GM19099 (cell line): ENCODE results near the gene AGTR1.

Experiments
- POLR2A ChIP-seq: IDR thresholded peaks from 3 replicates; pipeline ENCODE4 v1.6.1; 2011; ENCODE audit warnings: low read depth; ENCODE audit not compliant: insufficient read length; ENCODE audit errors: extremely low read depth

Gene AGTR1

DNA sequence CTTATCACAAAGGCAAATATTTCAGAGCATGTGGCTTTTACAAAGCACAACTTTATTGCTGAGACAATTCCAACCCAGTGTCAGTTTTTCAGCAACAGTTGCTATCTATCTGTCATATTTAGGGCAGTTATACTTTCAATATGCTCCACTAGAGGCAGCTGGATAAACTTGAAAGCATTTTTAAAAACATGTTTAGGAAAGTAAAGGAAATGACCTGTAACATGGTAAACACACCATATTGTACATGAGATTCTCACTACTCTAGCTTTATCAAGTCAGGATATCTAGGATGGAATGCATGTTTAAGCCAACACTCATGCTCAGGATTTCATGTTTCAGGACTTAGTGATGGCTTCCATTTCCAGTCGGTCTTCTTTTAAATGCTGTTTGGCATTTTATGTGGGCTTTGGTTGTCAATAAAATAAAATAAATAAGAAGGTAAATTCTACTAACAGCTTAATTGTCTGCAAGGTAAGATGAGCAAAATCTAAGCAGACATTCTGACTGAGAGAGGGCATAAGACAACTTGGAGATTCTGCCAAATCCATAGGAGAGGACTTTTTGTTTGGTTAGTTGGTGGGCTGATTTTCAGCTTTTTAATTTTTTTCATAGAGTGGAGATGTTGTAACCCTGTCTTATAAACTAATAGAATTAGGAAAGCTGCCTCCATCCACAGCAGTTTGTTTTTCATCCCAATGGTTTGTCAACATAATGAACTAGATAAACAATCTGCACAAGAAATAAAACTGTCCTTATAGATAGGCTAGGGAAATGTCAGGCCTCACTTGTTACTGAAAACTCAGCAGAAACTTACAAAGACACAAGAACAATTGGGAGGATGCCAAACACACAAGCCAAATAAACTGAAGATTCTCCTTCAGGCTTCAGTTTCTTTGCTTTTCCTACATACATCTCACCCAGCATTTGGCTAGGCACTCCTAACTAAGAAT lies 66.6 kb downstream of the AGTR1 start:
- no peak for TF ChIP-seq POLR2A

DNA sequence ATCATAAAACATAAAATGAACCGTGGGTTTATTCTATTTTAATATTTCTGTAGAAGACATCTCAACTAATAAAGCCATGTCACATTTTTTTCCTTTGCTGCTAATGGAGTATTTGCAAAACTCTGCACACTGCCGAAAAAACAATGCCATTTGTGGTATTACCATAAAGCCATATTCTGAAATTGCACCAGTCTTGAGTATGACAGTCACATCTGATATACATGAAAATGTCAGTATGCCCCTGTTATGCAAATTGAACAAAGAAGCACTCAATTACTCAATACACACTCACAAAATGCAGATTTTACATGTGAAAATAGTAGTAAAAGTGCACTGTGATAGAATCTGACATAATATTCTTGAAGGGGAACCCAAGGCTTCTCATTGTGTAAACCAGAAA lies 74.7 kb downstream of the AGTR1 start:
- no peak for TF ChIP-seq POLR2A

DNA sequence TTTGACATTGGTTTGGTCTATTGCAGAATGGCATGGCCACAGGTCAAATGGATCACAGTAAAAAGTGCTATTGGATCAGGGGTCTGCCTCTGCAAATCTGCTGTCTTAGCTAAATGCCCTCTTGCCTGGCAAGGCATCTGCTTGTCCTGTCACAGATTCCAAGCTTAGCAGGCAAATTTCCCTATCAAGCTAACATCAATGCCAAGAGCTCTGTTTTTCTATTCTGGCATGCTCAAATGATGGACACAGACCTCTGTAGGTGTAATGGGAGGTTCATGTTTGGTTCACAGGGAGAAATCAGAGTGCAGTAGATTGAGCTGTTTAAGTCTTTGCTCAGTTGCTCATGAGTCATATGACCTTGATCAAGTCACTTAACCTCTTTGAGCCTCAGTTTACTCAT lies 75.1 kb downstream of the AGTR1 start:
- TF ChIP-seq POLR2A: no peak

DNA sequence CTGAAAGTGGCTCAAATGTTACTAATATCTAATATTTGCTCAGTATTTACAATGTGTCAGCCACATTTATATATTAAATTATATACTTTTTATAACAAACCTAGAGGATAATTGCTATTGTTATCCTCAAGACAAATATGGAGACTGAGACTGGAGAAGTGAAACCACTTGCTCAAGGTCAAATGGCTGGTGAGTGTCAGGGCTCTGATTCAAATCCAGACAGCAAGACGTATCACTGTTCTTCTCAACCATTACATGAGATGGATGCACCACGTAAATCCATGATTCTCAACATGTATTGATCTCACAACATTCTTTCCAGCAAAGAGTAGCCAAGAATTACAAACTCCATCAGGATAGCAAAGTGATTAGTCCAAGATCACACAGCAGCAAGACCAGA lies 76.1 kb downstream of the AGTR1 start:
- TF ChIP-seq POLR2A: no peak

DNA sequence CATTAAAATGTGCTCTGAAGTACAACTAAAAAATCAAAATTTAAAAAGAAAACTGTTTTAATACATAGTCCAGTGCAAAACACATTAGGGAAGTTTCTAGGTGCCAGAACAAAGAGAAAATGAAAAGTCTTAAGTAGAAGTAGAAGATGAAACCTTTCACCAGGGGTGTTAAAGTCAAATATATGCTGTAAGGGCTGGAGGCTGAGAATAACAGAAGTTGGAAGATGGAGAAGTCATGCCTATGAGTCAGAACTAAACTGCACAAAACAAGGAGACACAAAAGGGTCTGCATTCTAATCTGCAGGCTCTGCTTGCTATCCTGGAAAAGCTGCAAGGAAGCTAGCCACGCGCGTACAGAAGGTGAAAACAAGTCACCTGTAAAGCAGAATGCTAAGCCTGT lies 81.2 kb downstream of the AGTR1 start:
- no peak for TF ChIP-seq POLR2A

DNA sequence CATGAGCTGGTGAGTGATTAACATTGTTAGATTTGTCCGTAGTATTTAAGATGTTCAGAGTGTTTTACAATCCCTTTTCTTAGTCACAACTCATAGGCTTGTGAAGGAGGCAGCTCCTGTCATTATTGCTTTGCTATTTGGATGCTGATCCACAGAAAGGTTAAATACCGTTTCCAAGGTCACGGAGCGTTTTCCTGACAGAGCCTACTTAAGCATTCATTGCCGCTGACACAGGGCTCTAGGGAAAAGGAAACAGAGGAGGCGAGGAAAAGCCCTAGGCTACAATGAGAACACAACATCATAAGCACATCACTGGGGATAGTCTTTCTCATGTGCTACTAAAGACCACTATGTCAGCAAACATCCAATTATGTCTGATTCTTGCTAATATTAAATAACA lies 91.4 kb downstream of the AGTR1 start:
- no peak for TF ChIP-seq POLR2A

DNA sequence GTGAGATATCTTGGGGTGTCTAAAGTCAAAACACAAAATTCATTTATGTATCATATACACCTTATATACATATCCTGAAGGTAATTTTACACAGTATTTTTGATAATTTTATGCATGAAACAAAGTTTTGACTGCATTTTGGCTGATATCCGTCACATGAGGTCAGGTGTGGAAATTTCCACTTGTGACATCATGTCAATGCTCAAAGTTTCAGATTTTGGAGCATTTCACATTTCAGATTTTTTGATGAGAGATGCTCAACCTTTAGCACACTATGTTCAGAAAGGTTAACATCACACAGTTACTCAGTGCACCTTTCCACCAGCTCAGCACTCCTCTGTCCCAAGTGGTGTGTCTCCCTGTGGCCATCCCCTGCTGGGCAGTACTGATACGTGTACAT lies 92.2 kb downstream of the AGTR1 start:
- TF ChIP-seq POLR2A: no peak

DNA sequence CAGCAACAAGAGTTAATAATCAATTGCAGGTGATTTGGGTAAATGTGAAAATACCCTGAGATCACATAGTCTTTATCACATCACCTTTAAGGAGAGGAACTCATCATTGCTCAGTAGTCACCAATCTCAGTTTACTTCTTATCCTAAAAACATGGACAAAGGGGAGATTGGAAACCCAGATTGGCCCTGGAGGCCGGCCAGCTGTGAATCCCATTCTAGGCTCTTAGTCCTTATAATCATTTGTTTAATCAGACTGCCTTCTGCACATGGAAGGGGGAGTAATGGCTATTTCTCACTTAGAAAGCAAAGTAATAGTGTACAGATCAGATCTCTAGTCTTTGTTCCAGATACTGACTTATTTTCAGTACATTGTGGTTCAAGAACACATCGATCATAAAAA lies 92.7 kb downstream of the AGTR1 start:
- no peak for TF ChIP-seq POLR2A

DNA sequence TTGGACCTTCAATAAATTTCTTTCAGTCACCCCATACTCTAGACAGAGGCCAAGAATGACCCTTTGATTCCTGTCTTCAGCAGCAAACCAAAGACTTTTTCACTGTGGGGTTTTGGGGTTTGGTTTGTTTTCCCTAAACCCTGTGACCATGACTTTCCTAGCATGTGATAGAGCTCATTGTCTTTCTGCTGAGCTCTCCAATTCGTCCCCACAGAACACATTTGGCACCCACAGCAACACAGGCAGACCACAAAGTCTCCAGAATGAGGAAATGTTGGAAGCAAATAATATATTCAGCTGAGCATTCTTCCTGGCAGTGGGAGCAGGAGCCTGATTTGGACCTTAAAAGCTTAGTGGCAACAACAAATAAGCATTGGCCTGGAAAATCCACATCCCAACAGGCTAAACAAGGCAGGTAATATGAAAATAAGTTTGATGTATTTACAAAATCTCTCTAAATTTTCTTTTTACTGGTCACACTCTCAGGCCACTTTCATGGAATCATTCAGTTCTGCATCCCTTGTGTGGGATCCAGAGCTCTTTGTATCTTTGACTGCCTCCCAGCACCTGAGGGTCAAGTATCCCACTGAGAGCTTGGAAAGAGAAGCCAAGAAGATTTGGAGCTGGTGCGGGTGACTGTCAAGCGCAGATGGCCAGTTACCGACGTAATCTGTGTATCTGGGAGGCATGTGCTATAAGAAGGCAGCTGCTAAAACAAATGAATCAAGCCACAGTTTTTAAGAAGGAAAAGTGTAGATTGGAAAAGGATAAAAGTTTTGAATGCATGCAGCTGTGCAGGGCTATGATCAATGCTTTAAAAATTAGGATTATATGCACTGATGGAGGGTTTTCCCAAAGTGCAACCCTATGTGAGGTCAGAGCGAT lies 93.4 kb downstream of the AGTR1 start:
- no peak for TF ChIP-seq POLR2A

DNA sequence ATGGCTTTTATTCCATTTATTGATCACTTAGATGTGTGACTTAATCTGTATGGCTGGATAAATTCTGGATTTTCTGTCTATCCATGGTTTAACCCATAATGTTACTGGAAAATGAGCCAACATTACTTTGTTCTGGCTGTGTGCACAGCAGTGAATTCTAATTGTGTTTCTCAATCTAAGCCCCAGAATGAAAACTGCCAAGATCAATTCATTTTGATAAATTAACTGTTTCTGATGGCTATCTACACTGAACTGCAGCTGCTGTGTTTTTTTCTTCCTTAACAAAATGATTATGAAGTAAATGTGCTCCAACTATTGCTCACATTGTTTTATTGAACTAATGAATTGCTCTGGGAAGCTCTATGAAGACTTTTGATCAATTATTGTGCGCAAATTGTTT lies 94.2 kb downstream of the AGTR1 start:
- TF ChIP-seq POLR2A: no peak

DNA sequence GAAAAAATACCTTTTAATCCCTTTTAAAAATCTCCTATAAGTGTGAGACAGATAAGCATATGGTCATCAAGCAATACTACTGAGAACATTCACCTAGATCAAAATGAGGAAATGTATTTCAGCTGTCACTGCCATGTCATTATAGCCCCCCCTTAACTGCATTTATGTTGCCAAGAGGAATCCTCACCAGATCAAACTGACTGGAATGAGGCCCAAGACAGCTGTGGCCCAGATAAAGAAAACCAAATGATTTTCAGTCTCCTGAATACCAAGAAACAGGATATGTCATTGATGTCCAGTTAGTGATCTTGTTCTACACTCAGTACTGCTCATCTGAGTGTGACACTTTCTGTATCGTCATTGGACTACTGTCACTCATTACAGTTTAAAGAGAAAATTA lies 94.8 kb downstream of the AGTR1 start:
- TF ChIP-seq POLR2A: no peak
